GM21367 (cell line): ENCODE measurements around the gene POLE4.

ENCODE experiments used
- ATAC-seq: cut with Tn5 transposase; IDR thresholded peaks from one replicate; pipeline ENCODE4 v1.9.1; 2021; ENCODE audit not compliant: unreplicated experiment

POLE4 gene

DNA sequence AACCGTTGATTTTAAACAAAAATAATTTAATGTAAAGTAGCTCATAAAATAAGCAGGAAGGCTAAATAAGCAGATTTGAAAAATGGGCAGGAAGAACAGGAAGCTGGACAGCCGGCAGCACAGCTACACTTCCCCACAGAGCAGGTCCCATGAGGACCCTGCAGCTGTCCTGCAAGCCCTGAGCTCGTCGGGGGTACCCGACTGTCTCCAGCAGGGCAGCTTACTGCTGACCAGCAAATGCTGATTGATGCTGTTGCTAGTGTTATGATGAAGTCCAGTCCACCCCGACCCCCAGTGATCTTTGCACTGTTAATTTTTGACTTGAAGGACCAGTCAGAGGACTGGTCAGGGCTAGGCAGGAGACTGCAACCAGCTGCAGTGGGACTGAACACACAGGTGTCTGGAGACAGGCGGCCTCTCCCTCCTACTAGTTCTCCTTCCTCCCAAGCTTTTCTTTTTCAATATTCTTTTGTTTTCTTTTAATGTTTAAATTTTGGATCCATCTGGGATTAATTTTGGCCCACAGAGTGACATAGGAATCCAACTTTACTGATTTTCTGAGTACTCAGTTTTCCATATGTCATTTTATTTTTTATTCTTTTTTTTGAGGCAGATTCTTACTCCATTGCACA is 27.7 kb downstream of the POLE4 start:
- no peak for ATAC-seq

DNA sequence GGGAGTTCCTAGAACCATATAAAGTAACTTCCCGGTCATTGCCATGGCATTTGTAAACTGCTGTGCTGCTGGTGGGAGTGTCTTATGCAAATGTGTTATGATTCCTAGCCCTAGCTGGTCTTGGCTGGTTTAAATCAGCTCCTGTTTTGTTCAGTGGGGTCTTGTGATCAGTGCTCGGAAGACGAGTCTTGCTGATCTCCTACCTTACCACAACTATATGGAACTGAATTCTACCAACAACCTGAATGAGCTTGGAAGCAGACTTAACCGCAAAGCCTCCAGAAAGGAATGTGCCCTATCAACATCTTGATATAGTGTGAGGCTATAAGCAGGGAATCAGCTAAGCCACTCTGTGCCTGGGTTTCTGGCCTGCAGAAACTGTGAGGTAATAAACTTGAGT is 33.5 kb downstream of the POLE4 start:
- no peak for ATAC-seq

DNA sequence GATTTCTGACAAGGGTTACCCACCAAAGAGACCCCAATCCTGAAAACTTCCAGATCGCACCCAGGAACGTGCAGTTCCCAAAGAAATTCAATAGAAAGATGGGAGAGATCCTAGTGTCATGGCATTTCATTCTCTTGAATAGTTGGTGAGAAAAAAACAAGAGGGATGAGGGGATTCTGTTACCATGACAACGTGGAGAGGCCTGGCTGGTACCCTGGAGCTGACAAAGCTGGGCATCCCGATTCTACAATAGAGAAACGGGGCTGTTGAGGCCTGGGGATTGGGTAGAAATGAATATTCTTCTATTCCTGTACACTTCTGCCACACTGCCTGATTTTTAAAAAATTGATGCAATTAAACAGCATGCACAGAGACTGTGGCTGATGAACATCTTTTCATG is 41.0 kb downstream of the POLE4 start:
- ATAC-seq = no peak

DNA sequence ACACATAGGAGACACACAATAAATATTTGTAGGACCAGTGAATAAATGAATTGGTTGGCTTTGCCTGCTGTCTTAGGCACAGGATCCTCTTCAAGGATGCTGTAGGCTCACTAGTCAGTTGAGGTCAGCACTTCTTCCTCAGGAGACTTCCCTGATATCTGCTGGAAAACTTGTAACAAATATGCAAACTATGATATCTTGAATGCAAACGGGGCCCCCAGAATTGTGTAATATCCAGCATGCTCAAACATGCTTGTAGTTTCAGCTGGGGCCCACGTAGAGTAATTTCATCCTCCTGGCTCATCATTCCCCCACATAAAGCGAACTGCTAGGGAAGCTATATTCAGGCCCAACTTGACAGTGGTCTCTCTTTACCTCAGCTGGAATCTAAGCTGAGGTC is 43.6 kb downstream of the POLE4 start:
- ATAC-seq = no peak

DNA sequence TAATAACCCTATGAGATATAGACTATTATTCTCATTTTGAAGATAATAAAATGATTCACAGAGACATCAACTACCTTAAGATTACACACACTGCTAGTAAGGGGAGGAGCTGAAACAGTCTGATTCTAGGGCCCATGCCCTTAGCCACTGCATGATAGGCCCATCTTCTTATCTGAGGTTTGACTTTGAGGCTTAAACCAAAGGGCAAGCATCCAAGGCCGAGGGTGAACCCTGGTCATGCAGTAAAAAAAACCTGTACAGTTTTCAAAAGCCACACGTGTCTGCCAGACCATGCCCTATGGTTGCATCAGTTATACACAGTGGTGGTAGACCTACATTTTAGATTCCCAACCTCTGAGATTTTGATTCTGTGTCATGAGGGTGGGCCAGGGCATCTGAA is 44.8 kb downstream of the POLE4 start:
- ATAC-seq = no peak

DNA sequence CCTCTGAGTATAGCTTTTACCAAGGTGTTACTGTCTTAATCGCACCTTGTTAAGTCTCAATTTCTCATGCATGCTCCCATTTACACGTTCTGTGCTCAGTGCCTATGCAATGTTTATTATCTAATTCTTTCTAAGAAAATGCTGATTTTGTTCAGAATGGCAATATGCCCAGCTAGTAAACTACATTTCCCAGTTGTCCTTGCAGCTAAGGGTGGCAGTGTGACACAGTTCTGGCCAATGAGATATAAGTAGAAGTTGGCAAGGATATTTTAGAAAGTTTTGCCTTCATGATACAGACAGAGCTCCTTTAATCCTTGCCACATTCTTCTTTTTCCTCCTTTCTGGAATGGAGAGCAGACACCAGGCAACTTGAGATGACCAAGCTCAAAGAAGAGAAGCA is 45.3 kb downstream of the POLE4 start:
- ATAC-seq = no peak

DNA sequence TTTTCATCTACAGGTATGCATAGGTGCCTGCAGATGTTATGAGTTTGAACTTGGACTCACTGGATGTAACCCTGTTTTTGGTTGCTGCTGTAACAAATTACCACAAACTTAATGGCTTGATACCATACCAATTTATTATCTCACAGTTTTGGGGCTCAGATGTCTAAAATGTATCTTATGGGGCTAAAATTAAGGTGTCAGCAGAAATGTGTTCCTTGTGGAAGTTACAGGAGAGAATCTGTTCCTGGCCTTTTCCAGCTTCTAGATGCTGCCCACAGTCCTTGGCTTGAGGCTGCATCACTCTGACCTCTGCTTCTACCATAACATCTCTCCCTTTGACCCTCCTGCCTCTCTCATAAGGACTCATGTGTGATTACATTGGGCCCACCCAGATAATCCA is 47.6 kb downstream of the POLE4 start:
- ATAC-seq = no peak

DNA sequence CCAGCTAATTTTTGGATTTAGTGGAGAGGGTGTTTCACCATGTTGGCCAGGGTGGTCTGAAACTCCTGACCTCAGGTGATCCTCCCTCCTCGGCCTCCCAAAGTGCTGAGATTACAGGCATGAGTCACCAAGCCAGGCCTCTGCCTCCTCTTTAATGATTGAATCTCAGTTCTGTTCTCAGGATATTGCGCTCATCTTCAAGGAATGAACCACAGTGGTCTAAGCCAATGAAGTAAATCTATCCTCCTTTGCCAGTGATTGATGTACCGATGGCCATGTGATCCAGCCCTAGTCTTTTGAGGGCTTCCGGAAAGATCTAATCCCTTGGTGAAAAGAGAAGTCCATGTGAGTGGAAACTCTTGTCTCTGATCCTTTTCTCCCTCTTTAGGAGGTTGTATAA is 48.6 kb downstream of the POLE4 start:
- ATAC-seq = no peak

DNA sequence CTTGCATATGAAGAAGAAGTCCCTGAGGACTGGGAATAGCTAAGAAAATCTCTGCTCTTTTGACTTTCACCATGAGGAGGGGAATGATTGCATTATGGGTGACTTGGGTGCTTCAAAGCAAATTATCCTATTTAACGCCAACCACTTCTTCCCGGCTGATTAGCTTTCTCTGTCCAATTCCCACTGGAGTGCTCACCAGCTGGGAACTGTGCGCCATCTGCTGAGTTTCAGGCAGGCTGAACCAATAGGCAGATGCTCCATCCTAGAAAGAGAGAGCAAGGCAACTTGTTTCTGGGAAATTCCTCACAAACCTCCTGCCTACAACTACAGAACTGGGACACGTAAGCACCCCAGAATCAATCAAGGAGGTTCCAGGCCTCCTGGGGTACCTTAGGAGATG is 49.4 kb downstream of the POLE4 start:
- ATAC-seq = no peak

DNA sequence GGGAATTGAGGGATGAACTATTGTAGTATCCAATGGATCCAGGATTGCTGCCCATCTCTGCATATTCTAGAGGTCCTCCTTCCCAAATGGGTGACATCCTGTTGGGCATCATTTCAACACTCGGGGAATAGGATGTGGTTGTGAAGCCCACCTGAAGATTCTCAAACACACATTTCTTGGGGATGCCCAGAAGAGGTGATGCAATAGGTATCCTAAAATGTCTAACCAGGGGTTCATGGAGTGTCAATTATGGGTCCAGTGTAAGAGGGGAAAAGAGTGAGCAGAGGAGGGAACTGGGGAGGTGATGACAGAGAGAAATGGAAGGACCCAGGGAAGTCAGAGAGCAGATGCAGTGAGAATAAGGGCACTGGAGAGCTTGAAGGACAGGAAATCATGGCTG is 52.1 kb downstream of the POLE4 start:
- ATAC-seq = no peak

DNA sequence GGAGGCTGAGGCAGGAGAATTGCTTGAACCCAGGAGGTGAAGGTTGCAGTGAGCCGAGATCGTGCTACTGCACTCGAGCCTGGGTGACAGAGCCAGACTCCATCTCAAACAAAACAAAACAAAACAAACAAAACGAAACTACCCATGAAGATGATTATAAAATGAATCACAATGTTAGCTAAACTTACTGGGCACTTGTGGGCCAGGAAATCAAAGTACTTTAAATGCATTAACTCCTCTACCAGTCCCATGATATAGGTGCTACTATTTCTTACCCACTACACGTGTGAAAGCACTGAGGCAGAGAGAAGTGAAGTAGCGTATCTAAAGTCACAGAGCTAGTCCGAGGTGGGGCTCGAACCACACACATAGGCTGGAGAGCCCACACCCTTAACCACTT is 53.6 kb downstream of the POLE4 start:
- no peak for ATAC-seq

DNA sequence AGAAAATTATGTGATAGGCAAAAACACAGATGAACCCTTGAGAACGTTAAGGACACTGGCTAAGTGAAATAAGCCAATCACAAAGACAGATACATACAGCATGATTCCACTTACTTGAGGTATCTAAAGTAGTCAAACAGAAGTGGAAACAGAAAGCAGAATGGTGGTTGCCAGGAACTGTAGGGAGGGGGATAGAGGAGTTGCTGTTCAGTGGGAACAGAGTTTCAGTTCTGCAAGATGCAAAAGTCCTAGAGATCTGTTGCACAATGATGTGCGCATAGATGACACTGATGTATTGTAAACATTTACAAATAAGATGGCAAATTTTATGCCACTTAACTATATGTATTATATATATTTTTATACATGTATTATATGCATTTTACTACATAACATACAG is 59.7 kb downstream of the POLE4 start:
- ATAC-seq = no peak
